Measurements from ENCODE around the gene LACC1.

Gene LACC1

GRCh38 chr13:43884222-43884621, 4.5 kb downstream of the LACC1 start:
- no peak for DNase-seq (ENCODE audit: low read depth)

- no peak for DNase-seq (ENCODE audit: low read depth)
Measured at GRCh38 chr13:43894438-43894837, 14.7 kb downstream of the LACC1 start.

DNA sequence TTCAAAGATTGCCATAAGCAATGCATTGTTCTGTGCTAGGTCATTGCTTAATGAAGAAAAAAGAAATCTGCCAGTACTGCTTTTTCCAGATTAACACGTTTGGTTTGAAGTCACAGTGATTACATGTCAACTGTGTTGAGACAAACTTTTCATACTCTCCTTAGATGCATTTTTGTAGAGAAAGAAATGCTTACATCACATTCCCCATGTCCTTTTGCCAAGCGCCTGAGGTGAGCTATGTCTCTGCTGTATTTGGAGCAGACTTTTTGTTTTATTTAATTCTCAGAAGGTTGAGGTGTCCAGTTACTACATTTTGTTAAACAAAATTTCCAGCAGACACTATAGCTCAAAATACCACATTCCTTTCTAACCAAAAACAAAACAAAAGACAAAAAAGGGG, 16.2 kb downstream of the LACC1 start:
- no peak for DNase-seq (ENCODE audit: low read depth)

GRCh38 chr13:43905435-43906031, 25.8 kb downstream of the LACC1 start:
- no peak for DNase-seq (ENCODE audit: low read depth)

GRCh38 chr13:43908156-43909126, 28.7 kb downstream of the LACC1 start:
- DNase-seq (ENCODE audit: low read depth), result no peak

- no peak for DNase-seq (ENCODE audit: low read depth)
Measured at GRCh38 chr13:43910856-43911255, 31.2 kb downstream of the LACC1 start.

DNA sequence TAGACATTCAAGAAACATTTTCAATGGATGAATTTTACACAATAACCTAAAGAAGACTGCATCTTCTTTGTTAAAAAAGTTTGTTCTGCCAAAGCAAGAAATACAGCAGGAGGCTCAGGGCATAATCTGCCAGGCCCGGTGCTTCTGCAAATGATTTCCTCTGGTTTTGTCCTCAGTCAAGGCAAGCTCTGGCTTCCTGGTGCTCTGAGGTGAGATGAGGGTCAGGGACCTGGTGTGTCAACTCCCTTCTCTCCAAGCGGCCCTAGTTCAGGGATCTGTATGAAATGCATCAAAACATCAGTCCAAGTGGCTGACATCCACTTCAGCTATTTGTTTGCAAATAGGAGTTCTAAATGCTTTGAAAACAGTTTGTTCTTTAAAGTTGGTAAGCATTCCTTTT, 31.6 kb downstream of the LACC1 start:
- no peak for DNase-seq (ENCODE audit: low read depth)

DNA sequence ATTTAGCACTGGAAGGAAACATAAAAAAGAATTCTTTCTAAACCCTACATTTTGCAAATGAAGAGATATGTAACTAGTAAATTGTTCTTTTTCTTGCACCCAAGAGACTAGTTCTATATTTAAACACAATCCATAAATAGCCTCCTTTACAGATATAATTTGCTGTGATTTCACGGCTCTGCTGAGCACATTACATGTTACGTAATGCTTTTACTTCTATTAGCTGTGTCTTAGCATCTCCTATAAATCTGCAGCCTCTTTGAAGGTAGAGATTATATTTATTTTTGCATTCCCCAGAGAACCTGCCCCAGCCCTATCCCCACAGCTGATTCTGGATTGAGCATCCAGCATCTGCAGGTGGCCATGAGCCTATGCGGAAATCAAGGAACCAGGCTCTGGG, 32.2 kb downstream of the LACC1 start:
- DNase-seq (ENCODE audit: low read depth), result no peak

- DNase-seq (ENCODE audit: low read depth), result no peak
Measured at GRCh38 chr13:43915451-43915850, 35.7 kb downstream of the LACC1 start.

- DNase-seq (ENCODE audit: low read depth), result no peak
Measured at GRCh38 chr13:43916828-43917227, 37.1 kb downstream of the LACC1 start.

DNA sequence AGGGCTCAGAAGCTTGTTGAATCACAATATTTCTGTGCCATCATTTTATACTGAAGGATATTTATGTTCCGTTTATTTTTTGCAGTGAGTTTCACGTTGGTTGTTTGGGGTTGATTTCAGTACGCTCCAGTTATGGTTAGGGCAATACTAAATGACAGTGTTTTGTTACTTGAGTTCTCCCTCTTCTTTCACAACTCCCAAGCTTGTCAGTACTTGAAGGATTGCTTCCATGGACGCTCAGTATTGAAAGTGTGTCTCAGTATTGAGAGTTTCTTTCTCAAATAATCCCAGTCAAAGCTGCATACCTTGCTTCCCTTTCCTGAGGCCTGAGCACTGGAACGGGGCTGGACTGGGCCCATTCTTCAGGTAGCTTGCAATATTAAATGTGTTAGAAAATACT, 38.9 kb downstream of the LACC1 start:
- no peak for DNase-seq (ENCODE audit: low read depth)

- DNase-seq (ENCODE audit: low read depth), result no peak
Measured at GRCh38 chr13:43920965-43921674, 41.4 kb downstream of the LACC1 start.

- DNase-seq (ENCODE audit: low read depth), result no peak
Measured at GRCh38 chr13:43924549-43925245, 45.0 kb downstream of the LACC1 start.

- no peak for DNase-seq (ENCODE audit: low read depth)
Measured at GRCh38 chr13:43929947-43930346, 50.2 kb downstream of the LACC1 start.

DNA sequence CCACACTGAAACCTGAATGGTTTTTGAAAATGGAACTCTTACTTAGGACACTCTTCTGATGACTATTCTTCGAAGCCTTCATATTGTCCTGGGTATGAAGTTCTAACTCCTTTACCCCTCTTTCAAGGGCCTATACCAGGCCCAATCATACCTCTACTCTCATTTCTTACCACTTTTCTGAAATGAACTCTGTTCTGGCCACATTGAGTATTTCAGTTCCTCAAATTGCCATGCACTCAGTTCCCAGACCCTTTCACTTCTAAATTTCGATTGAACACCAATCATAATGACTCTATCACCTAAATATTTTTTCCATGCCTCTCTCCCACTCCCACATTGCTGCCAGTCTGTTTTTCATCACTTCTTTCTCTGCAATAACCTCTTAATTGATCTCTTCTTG, 53.7 kb downstream of the LACC1 start:
- no peak for DNase-seq (ENCODE audit: low read depth)

DNA sequence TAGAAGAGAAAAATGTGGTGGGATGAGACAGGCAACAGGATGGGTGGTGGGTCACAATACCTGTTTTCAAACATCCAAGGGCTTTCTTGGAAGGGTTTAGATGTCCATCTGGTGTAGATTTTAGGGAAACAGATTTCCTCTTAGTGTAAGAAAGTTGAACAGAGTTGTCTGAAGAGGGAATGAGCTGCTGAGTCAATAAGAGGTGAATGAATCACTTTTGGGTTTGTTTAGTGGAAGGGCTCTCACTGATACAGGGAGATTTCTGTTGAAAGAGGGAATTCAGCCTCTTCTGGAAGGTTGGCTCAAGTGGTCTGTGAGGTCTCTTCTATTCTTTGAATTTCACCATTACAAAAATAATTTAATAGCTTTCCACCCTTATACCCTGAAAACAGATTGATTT, 54.6 kb downstream of the LACC1 start:
- no peak for DNase-seq (ENCODE audit: low read depth)

DNA sequence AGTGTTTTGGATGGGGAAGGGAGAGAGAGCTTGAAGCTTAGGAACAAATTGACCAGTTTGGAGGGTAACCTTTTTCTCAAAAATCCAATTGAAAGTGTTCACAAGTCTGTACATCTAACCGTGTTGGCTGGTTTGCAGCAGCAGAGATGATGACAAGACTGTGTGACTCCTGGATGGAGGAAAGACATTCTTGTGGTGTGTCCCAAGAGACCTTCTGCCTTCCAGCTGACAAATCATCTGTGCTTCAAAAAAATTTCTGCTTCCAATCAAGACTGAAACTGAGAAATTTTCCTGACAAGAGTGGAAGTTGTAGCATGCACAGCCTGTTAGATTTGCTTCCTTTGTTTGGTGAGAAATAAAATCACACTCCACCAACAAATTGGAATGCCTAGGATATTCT, 56.2 kb downstream of the LACC1 start:
- DNase-seq (ENCODE audit: low read depth), result no peak

DNA sequence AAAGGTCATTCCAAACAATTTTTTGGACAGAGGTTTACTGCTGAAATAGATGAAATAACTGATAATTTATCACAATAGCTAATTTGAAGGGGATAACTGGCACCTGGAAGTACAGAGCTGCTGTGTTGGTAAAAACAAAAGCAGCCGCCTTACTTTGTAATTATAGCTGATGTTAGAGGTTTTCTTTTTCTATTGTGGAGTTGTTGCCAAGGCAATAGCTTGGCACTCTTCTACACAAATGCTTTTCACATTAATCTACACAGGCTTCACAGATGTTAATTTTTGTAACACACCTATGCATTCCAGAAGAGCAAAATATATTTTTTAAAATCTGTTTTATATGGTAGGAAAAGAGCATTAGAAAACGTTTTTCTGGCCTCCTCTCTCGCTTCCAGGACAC, 56.9 kb downstream of the LACC1 start:
- DNase-seq (ENCODE audit: low read depth), result no peak

DNA sequence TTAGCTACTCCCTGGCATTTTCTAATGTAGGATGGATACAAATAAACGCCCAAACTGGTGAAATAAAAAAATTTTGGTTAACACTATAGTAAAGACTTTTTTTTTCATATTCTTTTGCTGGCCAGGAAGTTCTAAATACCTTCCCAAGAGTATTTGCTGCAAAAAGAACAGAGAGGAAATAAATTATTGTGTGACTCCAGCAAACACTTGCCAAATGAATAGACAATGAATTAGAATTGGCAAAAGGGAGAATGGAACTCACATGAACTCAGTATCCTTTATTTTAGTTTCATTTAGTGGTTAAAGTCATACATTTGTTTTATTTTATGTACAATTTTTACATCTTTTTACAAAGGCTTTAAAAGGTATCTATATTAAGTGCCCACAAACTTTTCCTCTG, 58.1 kb downstream of the LACC1 start:
- no peak for DNase-seq (ENCODE audit: low read depth)

DNA sequence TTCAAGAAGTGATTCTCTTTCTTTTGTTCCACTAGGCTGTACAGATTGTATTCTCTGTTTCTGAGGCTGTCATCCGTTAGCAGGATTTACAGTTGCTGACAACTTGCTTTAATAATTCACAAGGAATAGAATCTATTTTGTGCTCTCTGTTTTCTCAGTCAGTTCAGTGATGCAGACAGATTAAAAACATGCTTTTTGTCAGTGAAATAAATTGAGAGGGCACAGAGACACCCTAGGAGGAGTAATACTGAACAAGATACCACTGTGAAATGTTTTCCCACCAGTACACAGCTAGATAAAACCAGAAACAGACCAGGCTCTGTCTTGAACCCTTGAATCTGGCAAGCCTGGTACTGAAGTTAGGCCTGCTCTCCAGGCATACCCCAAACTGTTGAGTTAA, 58.7 kb downstream of the LACC1 start:
- DNase-seq (ENCODE audit: low read depth), result no peak

DNA sequence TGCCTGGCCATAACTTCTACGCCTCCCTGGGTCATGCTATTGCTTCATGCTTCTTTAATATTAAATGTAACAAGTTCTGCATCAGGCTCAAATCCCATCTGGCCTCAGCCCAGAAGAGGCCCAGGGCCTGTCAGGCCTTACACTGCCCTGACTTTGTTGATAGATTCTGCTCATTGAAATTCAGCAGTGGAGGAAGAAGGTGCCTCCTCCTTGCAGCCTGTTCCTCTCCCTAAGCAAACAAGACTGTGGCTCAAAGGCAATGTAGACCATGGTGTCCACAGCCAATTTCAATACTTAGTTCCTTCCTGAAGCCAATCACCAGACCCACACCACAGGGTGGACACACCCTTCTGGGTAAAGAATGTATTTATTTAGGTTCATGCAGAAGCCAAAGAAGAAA, 59.4 kb downstream of the LACC1 start:
- no peak for DNase-seq (ENCODE audit: low read depth)

- no peak for DNase-seq (ENCODE audit: low read depth)
Measured at GRCh38 chr13:43942286-43942685, 62.6 kb downstream of the LACC1 start.
